OCI-LY7 (cell line): ENCODE results near the gene PLSCR5. TPM values are rescaled to one million over a fixed set of nuclear protein-coding genes. Genes with fewer than 3 reads are reported as not detected.

Source experiments
- BruUV-seq: library from RNA; stranded (reverse); fragments of 400-500 nt; replicated peaks from 2 replicates; lab custom pipeline; 2021; lab: Mats Ljungman, UMichigan
- CTCF ChIA-PET: fragments of 300-600 bp; sonication (Branson Sonifier 250); formaldehyde crosslinking; loops from one replicate; lab custom pipeline; 2022; ENCODE audit warnings: antibody characterized with exemption; ENCODE audit not compliant: unreplicated experiment; lab: Charles Lee
- POLR2A ChIA-PET: fragments of 300-600 bp; sonication (Branson Sonifier 250); formaldehyde crosslinking; loops from one replicate; lab custom pipeline; 2022; ENCODE audit warnings: antibody characterized with exemption; lab: Charles Lee
- DNase-seq: peaks from one replicate; pipeline ENCODE4 v3.0.0-alpha.2; 2015; ENCODE audit warnings: low spot score
- H2AFZ ChIP-seq: fragments of 200-600 bp; sonication (generic), shearing (Covaris generic); 2 replicates; pipeline ENCODE4 v1.6.1; 2014; ENCODE audit warnings: mild to moderate bottlenecking, antibody characterized with exemption, low read length, moderate library complexity
- H3K27ac ChIP-seq: fragments of 200-600 bp; sonication (generic); 2 replicates; pipeline ENCODE4 v1.5.1; 2014; ENCODE audit warnings: mixed run types, low read depth, mild to moderate bottlenecking, moderate library complexity, low read length, inconsistent platforms; ENCODE audit not compliant: poor library complexity, severe bottlenecking
- H3K36me3 ChIP-seq: fragments of 200-600 bp; sonication (generic); 2 replicates; pipeline ENCODE4 v1.6.1; 2014; ENCODE audit warnings: mild to moderate bottlenecking, antibody characterized with exemption, low read length, moderate library complexity, mixed read lengths; ENCODE audit not compliant: insufficient read depth
- H3K4me1 ChIP-seq: fragments of 200-600 bp; sonication (generic); 2 replicates; pipeline ENCODE4 v1.5.1; 2014; ENCODE audit warnings: mild to moderate bottlenecking, low read length; ENCODE audit not compliant: insufficient read depth, poor library complexity, severe bottlenecking
- H3K4me2 ChIP-seq: fragments of 200-600 bp; sonication (generic); 2 replicates; pipeline ENCODE4 v1.6.1; 2014; ENCODE audit warnings: mild to moderate bottlenecking, low read length
- H3K4me3 ChIP-seq: fragments of 200-600 bp; sonication (generic); 2 replicates; pipeline ENCODE4 v1.5.1; 2014; ENCODE audit warnings: mild to moderate bottlenecking, low read depth, low read length; ENCODE audit not compliant: poor library complexity, severe bottlenecking
- H3K79me2 ChIP-seq: fragments of 200-600 bp; sonication (generic); 2 replicates; pipeline ENCODE4 v1.6.1; 2016; ENCODE audit warnings: low read depth, mild to moderate bottlenecking, low read length, moderate library complexity, mixed read lengths; ENCODE audit not compliant: insufficient read depth
- H3K9me2 ChIP-seq: fragments of 200-600 bp; sonication (generic); 2 replicates; pipeline ENCODE4 v1.6.1; 2016; ENCODE audit warnings: mild to moderate bottlenecking, low read length, mixed read lengths; ENCODE audit not compliant: insufficient read depth
- H3K9me3 ChIP-seq: fragments of 200-600 bp; sonication (generic); 2 replicates; pipeline ENCODE4 v1.6.1; 2014; ENCODE audit warnings: mild to moderate bottlenecking, mixed run types, low read length, mixed read lengths
- H4K20me1 ChIP-seq: fragments of 200-600 bp; sonication (generic); 2 replicates; pipeline ENCODE4 v1.6.1; 2014; ENCODE audit warnings: mild to moderate bottlenecking, antibody characterized with exemption, low read length, moderate library complexity, mixed read lengths; ENCODE audit not compliant: insufficient read depth
- CTCF ChIP-seq: fragments of 200-600 bp; sonication (generic); conservative IDR thresholded peaks from 2 replicates; pipeline ENCODE4 v1.5.1; 2014; ENCODE audit warnings: mild to moderate bottlenecking, antibody characterized with exemption, low read length, moderate library complexity, mixed read lengths
- EZH2phosphoT487 ChIP-seq: fragments of 200-600 bp; sonication (generic); IDR thresholded peaks from 2 replicates; pipeline ENCODE4 v1.6.1; 2018; ENCODE audit warnings: low read depth, borderline replicate concordance, mild to moderate bottlenecking, mixed run types, antibody characterized with exemption, low read length, moderate library complexity, mixed read lengths
- intact Hi-C: fragments of 100-400 bp; cut with micrococcal nuclease; formaldehyde crosslinking; loops from one replicate; pipeline ENCODE4 v1.10.0; 2022; ENCODE audit not compliant: unreplicated experiment
- total RNA-seq, 2 experiments: library from RNA; depleted of rRNA in 1 of 2; stranded (reverse); fragments of >200 nt in 1 of 2; shearing (Covaris generic) in 1 of 2; gene quantifications; 2 replicates each; pipeline ENCODE4 v1.2.3, GENCODE V29; 2014 to 2022

The PLSCR5 gene
- total RNA-seq, 2 experiments from 2014 or later = not detected

- Histone ChIP-seq H4K20me1 (no peaks in the 10 kb centered on the region), H3K79me2 (no peaks in the 10 kb centered on the region), H3K4me2 (no peak overlapping the region), H3K4me1 (no peaks in the 10 kb centered on the region), H3K27ac (no peak overlapping the region), H3K9me2 (no peaks in the 10 kb centered on the region), H2AFZ (no peak overlapping the region), H3K4me3 (no peak overlapping the region), H3K36me3 (no peaks in the 10 kb centered on the region), H3K9me3 (no peaks in the 10 kb centered on the region)
- ChIA-PET CTCF (no interaction called here), POLR2A (interaction anchor here (0.8 kb wide), 1 partner anchor 16 kb away, joined by 3 read pairs; no protein-coding TSS in a partner anchor)
- BruUV-seq = no TSS peak
- intact Hi-C loops = no loop called here
- TF ChIP-seq CTCF = no peak
- no peak for TF ChIP-seq EZH2phosphoT487
- no peak for DNase-seq
These were observed 45.7 kb upstream of the PLSCR5 start for GRCh38 chr3:146650691-146651442.

GRCh38 chr3:146646261-146646660 is 41.1 kb upstream of the PLSCR5 start:
- BruUV-seq = no TSS peak
- Histone ChIP-seq H3K4me3 (no peak overlapping the region), H3K79me2 (no peaks in the 10 kb centered on the region), H3K4me1 (no peaks in the 10 kb centered on the region), H3K36me3 (no peaks in the 10 kb centered on the region), H3K9me2 (no peaks in the 10 kb centered on the region), H3K9me3 (no peaks in the 10 kb centered on the region), H3K27ac (no peak overlapping the region), H4K20me1 (no peaks in the 10 kb centered on the region), H3K4me2 (no peak overlapping the region), H2AFZ (no peak overlapping the region)
- CTCF ChIA-PET = no interaction called here
- DNase-seq = no peak
- no peak for TF ChIP-seq CTCF
- no peak for TF ChIP-seq EZH2phosphoT487
- intact Hi-C loops = loop anchor here (10.0 kb wide), 1 partner anchor 549 kb away; no protein-coding TSS in a partner anchor
- POLR2A ChIA-PET = interaction anchor here (0.6 to 0.8 kb wide), 4 partner anchors 12 to 531 kb away, joined by 3 to 6 read pairs (median 3); no protein-coding TSS in a partner anchor
